ENCODE results near the gene COLGALT1. TPM values are rescaled to one million over a fixed set of nuclear protein-coding genes. Genes with fewer than 3 reads are reported as not detected.

The COLGALT1 gene
- 10 to 100 TPM; 52.0 to 54.4 TPM for total RNA-seq

GRCh38 chr19:17555480-17555928 lies at the start of gene COLGALT1:
COLGALT1 (plus strand) TSS chr19:17555649; CDS start chr19:17555714, 65 bp downstream.

Other genes starting within 250 kb of the COLGALT1 start
- 10 to 100 TPM; 81.9 to 94.5 TPM for gene MRPL34, start 249.8 kb upstream of the COLGALT1 start, total RNA-seq
- gene DDA1, start 246.1 kb upstream of the COLGALT1 start, total RNA-seq = 10 to 100 TPM; 47.2 to 52.9 TPM
- 10 to 100 TPM; 16.6 to 17.4 TPM for gene ANO8, start 220.8 kb upstream of the COLGALT1 start, total RNA-seq
- gene GTPBP3, start 218.1 kb upstream of the COLGALT1 start, total RNA-seq = 10 to 100 TPM; 35.2 to 36.5 TPM
- under 1 TPM in 1 of 2 experiments, not detected in 1; 0.43 TPM for gene PLVAP, start 178.3 kb upstream of the COLGALT1 start, total RNA-seq
- 1 to 10 TPM; 2.1 to 2.2 TPM for gene CCDC194, start 161.5 kb upstream of the COLGALT1 start, total RNA-seq
- gene BST2, start 150.0 kb upstream of the COLGALT1 start, total RNA-seq = 100 to 1,000 TPM; 104 to 111 TPM
- 10 to 100 TPM; 38.8 to 39.2 TPM for gene MVB12A, start 135.6 kb upstream of the COLGALT1 start, total RNA-seq
- not detected for gene TMEM221, start 107.0 kb upstream of the COLGALT1 start, total RNA-seq
- not detected for gene NXNL1, start 94.7 kb upstream of the COLGALT1 start, total RNA-seq
- gene SLC27A1, start 85.1 kb upstream of the COLGALT1 start, total RNA-seq = 1 to 10 TPM; 4.7 to 5.4 TPM
- 100 to 1,000 TPM; 100 to 104 TPM for gene PGLS, start 44.0 kb upstream of the COLGALT1 start, total RNA-seq
- under 1 TPM; 0.05 to 0.08 TPM for gene UNC13A, start 132.7 kb downstream of the COLGALT1 start, total RNA-seq
- gene MAP1S, start 163.8 kb downstream of the COLGALT1 start, total RNA-seq = 10 to 100 TPM; 61.2 to 62.4 TPM
- 10 to 100 TPM; 85.4 to 87.2 TPM for gene FCHO1, start 195.8 kb downstream of the COLGALT1 start, total RNA-seq
- not detected for gene B3GNT3, start 239.5 kb downstream of the COLGALT1 start, total RNA-seq